Thyroid gland (tissue), 4 donors: ENCODE measurements around the gene OR14A16. TPM values are rescaled to one million over a fixed set of nuclear protein-coding genes. Genes with fewer than 3 reads are reported as not detected.

Experiments
- DNase-seq, 2 donors: peaks; one replicate each; pipeline ENCODE4 v3.0.0-alpha.2; 2019
- H3K27ac ChIP-seq, 3 donors: fragments of 200-600 bp; sonication (generic); 1 replicate in 2 of 3; 2 replicates in 1 of 3; pipeline ENCODE4 v1.5.1; 2016 to 2019; ENCODE audit warnings: mild to moderate bottlenecking in 1 of 3, moderate library complexity in 1 of 3
- H3K27me3 ChIP-seq: fragments of 200-600 bp; sonication (generic); one replicate; pipeline ENCODE4 v1.5.1; 2019
- H3K36me3 ChIP-seq, 2 donors: fragments of 200-600 bp; sonication (generic); one replicate each; pipeline ENCODE4 v1.5.1; 2016 to 2019
- H3K4me1 ChIP-seq, 2 donors: fragments of 200-600 bp; sonication (generic); one replicate each; pipeline ENCODE4 v1.5.1; 2017 to 2019
- H3K4me3 ChIP-seq, 3 donors: fragments of 200-600 bp; sonication (generic); replicated peaks in 1 of 3; 1 replicate in 2 of 3; 2 replicates in 1 of 3; pipeline ENCODE4 v1.5.1; 2016; ENCODE audit warnings: mild to moderate bottlenecking in 1 of 3
- H3K9me3 ChIP-seq: fragments of 200-600 bp; sonication (generic); one replicate; pipeline ENCODE4 v1.5.1; 2017
- CTCF ChIP-seq, 6 experiments: fragments of 200-600 bp in 3 of 6; fragments of 450-650 bp in 3 of 6; sonication (generic) in 3 of 6; IDR thresholded peaks; one replicate each; pipeline ENCODE4 v1.5.1; 2016 to 2019; ENCODE audit warnings: antibody characterized with exemption in 6 of 6, mild to moderate bottlenecking in 2 of 6, inconsistent platforms in 1 of 6, moderate library complexity in 1 of 6
- POLR2A ChIP-seq, 2 donors: fragments of 450-650 bp; IDR thresholded peaks; one replicate each; pipeline ENCODE4 v1.6.1; 2017; ENCODE audit warnings: antibody characterized with exemption in 2 of 2, mild to moderate bottlenecking in 2 of 2, moderate library complexity in 1 of 2
- WGBS, 2 donors: methylation state at CpG; one replicate each; pipeline ENCODE4 v1.1.5; 2017; 5-methylcytosine and 5-hydroxymethylcytosine counted together
- intact Hi-C: fragments of 100-400 bp; cut with DNase I; formaldehyde crosslinking; loops from one replicate; pipeline ENCODE4 v1.15.1; 2023
- total RNA-seq, 4 donors: library from RNA; depleted of rRNA; stranded (reverse); fragments of >200 nt; gene quantifications; one replicate each; pipeline ENCODE4 v1.2.3, GENCODE V29; 2016

OR14A16 gene
- total RNA-seq, 4 donors from 2014 or later: not detected

- peak overlapping the region; percentile 56 to 80 (median 69) for H3K4me3 ChIP-seq
- WGBS, 2 donors: 14 to 24% methylated on average over 15 of the region's 15 CpGs
- peaks cover 0 to 8% of the 10 kb centered on the region in 2 donors for H3K36me3 ChIP-seq
- DNase-seq: peak; percentile 31 to 35
- H3K4me1 ChIP-seq: peaks cover 0 to 2% of the 10 kb centered on the region in 2 donors
- intact Hi-C loops: no loop called here
- no peaks in the 10 kb centered on the region for H3K27me3 ChIP-seq
- peak overlapping the region; percentile 72 to 86 (median 81) for H3K27ac ChIP-seq
- no peak for TF ChIP-seq CTCF (IDR thresholded peaks at IDR 0.05)
- peak in 1 of 2 donors; percentile 16 for TF ChIP-seq POLR2A (IDR thresholded peaks at IDR 0.05)
- H3K9me3 ChIP-seq: no peaks in the 10 kb centered on the region
These were observed 34.2 kb upstream of the OR14A16 start for GRCh38 chr1:247857985-247858619.

DNA sequence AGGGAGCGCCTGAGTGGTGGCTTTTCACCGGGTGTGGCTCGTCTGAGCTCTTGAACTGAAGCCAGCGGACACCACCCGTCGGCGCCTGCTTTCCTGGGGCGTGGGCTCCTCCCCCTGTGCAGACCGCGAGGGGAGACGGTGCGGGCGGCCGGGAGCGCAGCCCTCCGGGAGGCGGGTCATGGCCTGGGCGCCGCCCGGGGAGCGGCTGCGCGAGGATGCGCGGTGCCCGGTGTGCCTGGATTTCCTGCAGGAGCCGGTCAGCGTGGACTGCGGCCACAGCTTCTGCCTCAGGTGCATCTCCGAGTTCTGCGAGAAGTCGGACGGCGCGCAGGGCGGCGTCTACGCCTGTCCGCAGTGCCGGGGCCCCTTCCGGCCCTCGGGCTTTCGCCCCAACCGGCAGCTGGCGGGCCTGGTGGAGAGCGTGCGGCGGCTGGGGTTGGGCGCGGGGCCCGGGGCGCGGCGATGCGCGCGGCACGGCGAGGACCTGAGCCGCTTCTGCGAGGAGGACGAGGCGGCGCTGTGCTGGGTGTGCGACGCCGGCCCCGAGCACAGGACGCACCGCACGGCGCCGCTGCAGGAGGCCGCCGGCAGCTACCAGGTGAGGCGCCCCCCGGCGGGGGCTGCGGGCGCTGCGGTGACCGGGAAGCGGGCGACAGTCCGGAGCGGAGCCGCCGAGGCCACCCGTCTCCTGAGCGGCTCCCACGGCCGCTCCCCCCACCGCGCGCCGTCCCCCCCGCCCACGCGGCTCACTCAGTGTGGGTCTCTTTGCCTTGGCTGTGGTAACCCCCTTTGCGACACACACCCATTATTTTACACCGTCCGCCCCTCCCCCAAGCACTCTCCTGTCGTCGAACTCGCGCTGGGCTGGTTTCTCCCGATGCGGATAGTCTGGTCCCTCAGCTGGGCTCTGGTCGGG is 33.4 kb upstream of the OR14A16 start, which contains the start of gene TRIM58:
TRIM58 (plus strand) TSS at position 119 of the 916 bp plus-strand sequence; CDS start at position 179, 60 bp downstream.
- H3K9me3 ChIP-seq: no peaks in the 10 kb centered on the region
- intact Hi-C loops: no loop called here
- peak within 1 kb of the TSS; percentile 72 to 86 (median 81) for H3K27ac ChIP-seq
- peak in 4 of 6 experiments; percentile 51 to 71 (median 60) for TF ChIP-seq CTCF (IDR thresholded peaks at IDR 0.05)
- peak in 1 of 2 donors; percentile 78 for TF ChIP-seq POLR2A (IDR thresholded peaks at IDR 0.05)
- H3K36me3 ChIP-seq: peaks cover 0 to 4% of the 10 kb centered on the region in 2 donors
- H3K4me1 ChIP-seq: peaks cover under 1 to 4% of the 10 kb centered on the region in 2 donors
- peak within 1 kb of the TSS; percentile 56 to 80 (median 69) for H3K4me3 ChIP-seq
- 1% methylated on average over 21 to 37 of the region's 109 CpGs for WGBS, 2 donors
- no peaks in the 10 kb centered on the region for H3K27me3 ChIP-seq
- DNase-seq: peak; percentile 75 to 80

- H3K4me3 ChIP-seq: no peak overlapping the region
- no peaks in the 10 kb centered on the region for H3K27me3 ChIP-seq
- no peak overlapping the region for H3K27ac ChIP-seq
- 91 to 93% methylated on average over 4 of the region's 4 CpGs for WGBS, 2 donors
- H3K36me3 ChIP-seq: no peaks in the 10 kb centered on the region
- H3K9me3 ChIP-seq: no peaks in the 10 kb centered on the region
- DNase-seq: no peak
- peaks cover 4 to 16% of the 10 kb centered on the region in 2 donors for H3K4me1 ChIP-seq
- TF ChIP-seq CTCF (IDR thresholded peaks at IDR 0.05) (no peak), POLR2A (IDR thresholded peaks at IDR 0.05) (no peak)
- intact Hi-C loops: no loop called here
These were observed 32.0 kb upstream of the OR14A16 start for GRCh38 chr1:247855911-247856310.

DNA sequence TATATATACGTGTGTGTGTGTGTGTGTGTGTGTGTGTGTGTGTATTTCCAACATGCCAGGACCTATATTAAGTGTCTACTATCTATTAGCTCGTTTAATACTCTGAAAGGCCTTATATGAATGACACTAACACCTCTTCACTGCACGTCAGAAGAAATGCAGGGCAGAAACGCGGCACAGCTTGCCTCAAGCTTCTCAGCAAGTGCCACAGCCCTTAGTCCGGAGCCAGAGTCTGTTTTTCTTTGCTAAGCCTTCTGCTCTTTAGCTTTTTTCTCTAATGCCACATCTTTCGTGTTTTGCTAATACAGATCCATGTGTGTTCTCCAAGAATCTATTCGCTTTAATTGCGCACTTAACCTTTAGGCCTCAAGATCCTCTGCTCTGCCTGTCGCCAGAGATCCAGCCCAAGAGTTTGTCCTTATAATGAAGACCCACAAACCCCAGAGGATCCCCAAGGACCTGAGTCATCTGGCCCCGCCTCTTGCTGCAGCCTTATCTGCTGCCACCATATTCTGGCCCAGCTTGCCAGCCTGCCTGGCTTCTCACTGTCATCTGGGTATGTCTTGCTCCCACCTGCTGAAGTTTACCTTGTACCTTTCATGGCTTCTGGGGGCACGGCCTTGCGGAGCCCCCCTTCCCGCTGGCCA is 31.1 kb upstream of the OR14A16 start:
- no peaks in the 10 kb centered on the region for H3K27me3 ChIP-seq
- no peak overlapping the region for H3K4me3 ChIP-seq
- no peaks in the 10 kb centered on the region for H3K36me3 ChIP-seq
- no peak for DNase-seq
- WGBS, 2 donors: 87 to 89% methylated on average over 14 of the region's 14 CpGs
- TF ChIP-seq POLR2A (IDR thresholded peaks at IDR 0.05): no peak
- no peaks in the 10 kb centered on the region for H3K9me3 ChIP-seq
- peaks cover 4 to 16% of the 10 kb centered on the region in 2 donors for H3K4me1 ChIP-seq
- intact Hi-C loops: no loop called here
- H3K27ac ChIP-seq: no peak overlapping the region

- H3K36me3 ChIP-seq: no peaks in the 10 kb centered on the region
- H3K27ac ChIP-seq: peak overlapping the region in 1 of 3 donors; percentile 81
- no peaks in the 10 kb centered on the region for H3K27me3 ChIP-seq
- intact Hi-C loops: no loop called here
- no peak for DNase-seq
- H3K9me3 ChIP-seq: no peaks in the 10 kb centered on the region
- TF ChIP-seq CTCF (IDR thresholded peaks at IDR 0.05): no peak
- TF ChIP-seq POLR2A (IDR thresholded peaks at IDR 0.05): no peak
- H3K4me3 ChIP-seq: no peak overlapping the region
- H3K4me1 ChIP-seq: peaks cover 35 to 41% of the 10 kb centered on the region in 2 donors
- WGBS, 2 donors: 89 to 92% methylated on average over 1 of the region's 1 CpG
These were observed 25.7 kb upstream of the OR14A16 start for GRCh38 chr1:247849616-247850015.
